Cardiac fibroblast (primary cell): ENCODE measurements around the gene PRDM15.

ENCODE experiments used
- DNase-seq, 2 donors: peaks; one replicate each; pipeline versions ENCODE4 v3.0.0 to v3.0.0-alpha.2; 2010; ENCODE audit warnings: low read depth in 2 of 2
- H3K4me3 ChIP-seq, 2 donors: replicated peaks in 1 of 2; 1 replicate in 1 of 2; 2 replicates in 1 of 2; pipeline ENCODE4 v1.5.1; 2011; ENCODE audit warnings: low read depth in 2 of 2, low read length in 2 of 2, mild to moderate bottlenecking in 2 of 2, moderate library complexity in 1 of 2
- CTCF ChIP-seq: IDR thresholded peaks from one replicate; pipeline ENCODE4 v1.5.1; 2011; ENCODE audit warnings: low read depth, mild to moderate bottlenecking, low read length, inconsistent platforms

The PRDM15 gene

GRCh38 chr21:41861987-41862386, 17.2 kb downstream of the PRDM15 start:
- TF ChIP-seq CTCF: no peak
- H3K4me3 ChIP-seq: no peak overlapping the region
- DNase-seq: no peak

DNA sequence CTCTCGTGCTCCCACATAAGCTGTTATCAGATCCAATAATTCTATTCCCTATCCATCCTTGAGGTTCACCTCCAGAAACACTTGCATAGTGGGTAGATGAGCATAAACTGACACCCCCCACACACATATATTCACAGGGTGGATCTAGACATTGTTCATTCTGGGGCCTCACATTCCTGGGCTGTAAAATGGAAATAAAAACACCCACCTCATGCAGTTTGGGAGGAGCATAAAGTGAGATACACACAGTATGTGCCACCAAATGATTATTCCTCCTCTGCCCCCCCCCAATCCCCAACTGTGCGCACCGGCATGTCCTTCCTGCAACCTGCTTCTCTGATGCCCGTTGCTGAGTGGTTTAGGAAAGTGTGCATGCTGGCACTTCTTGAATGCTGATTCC, 17.9 kb downstream of the PRDM15 start:
- DNase-seq: no peak
- no peak for TF ChIP-seq CTCF

DNA sequence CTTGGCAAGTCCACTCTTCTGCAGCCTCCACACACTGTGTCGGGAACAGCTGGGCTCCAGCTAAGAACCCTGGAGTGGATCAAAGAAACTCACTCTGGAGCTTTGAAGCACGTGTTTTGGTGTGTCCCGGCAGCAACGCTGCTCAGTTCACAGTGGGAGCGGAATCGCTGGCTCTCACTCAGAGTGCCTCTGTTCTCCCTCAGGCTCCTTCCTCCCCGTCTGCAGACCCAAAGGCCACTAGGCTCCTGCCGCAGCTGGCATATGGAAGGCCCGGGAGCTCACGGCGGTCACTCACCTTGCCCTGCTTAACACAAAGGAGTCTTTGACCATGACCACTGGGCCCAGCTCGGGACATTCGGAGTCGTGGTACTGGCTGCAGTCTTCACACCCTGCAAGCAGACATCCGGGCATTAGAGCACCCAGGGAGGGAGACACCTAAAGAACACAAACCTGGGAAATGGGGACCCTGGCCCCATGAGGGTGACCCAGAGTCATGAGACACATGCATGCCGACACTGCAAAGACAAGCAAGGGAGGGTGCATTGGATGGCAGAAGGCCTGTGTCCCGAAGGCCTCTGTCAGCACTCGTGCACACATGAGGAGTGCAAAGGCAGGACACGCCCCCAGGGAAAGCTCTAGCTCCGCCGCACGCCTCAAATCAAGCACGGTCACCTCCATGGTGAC, 19.7 kb downstream of the PRDM15 start:
- DNase-seq: no peak
- no peak for TF ChIP-seq CTCF
- no peak overlapping the region for H3K4me3 ChIP-seq

More for the DNA sequence above, 17.9 kb downstream of the PRDM15 start:
- H3K4me3 ChIP-seq: no peak overlapping the region

- TF ChIP-seq CTCF: no peak
- no peak overlapping the region for H3K4me3 ChIP-seq
- no peak for DNase-seq
Measured at GRCh38 chr21:41858466-41859296, 20.5 kb downstream of the PRDM15 start.

DNA sequence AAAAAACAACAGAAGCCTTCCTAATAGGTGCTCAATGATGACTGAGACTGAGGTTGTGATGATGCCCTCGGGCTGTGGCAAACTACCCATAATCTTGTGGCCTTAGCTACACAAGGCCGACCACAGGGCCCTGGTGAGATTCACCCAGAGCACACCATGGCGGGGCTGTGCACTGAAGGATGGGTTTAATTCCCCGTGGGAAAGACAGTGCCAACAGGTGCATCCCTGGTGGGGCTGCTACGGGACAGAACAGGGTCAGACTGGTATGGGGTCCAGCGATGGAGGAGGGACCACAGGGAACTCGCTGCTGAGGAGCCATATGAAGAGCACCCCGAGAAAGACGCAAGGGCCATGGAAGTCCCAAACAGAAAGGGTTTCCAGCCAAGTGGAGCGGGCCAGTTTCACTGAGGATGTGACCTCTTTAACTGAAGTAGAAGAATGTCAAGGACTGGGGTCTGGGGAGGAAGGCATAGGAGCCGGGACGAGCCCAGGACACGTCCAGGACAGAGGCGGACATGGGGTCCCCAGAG, 21.3 kb downstream of the PRDM15 start:
- no peak overlapping the region for H3K4me3 ChIP-seq
- no peak for DNase-seq
- no peak for TF ChIP-seq CTCF

DNA sequence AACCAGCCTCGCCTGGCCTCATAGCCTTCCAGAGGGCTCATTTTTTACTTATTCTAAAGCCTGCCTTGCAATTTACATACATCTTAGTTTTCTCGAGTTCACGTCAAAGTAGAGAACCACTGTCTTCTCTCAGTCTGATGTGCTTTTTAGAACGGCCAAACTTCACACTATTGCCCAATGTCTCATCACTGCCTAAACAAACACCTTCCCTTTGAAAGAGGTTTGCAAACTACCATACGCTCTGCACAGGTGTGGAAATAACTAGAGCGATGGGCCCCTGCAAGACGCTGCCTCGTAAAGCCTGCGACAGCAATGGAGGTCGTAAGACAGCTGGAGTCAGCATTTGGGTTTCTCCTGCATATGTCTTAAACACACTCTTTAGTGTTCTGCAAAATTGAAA, 22.6 kb downstream of the PRDM15 start:
- no peak for DNase-seq
- TF ChIP-seq CTCF: no peak
- H3K4me3 ChIP-seq: no peak overlapping the region
